Measurements from ENCODE around the gene XDH.

The XDH gene

DNA sequence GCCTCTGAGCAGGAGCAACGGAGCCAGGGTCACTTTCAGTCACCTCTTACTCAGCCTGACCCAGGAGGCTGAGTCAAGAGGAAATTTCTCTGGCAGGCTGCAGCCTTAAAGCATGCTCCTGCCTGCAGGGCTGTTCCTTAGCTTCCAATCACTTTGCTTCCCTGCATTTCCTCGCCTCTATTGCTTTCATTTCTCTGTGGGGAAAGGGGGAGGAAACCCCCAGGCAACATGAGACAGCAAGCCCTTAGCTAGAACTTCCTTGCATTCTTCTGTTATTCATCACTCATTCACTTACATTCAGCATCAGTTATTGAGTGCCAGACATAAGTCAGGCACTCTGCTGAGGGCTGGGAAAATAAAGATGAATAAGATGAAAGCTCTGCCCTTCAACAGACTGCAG is 13.0 kb downstream of the XDH start:
- DNase-seq: no peak

DNA sequence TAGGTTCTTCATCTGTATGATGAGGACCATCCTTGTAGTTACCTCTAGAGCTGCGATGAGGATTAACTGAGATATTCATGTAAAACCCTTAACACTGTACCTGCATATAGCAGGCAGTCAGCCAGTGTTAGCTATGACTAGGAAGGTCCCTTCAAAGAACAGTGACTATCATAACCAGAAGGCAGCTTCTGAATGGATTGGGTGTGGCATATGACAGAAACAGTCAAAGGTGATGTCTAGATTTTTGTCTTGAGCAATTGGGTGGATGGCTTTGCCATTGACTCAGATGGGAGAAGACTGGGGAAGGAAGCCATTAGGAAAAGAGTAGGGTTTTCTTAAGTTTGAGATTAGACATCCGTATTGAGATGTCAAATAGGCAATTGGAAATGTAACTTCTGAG is 15.7 kb downstream of the XDH start:
- DNase-seq: no peak

DNA sequence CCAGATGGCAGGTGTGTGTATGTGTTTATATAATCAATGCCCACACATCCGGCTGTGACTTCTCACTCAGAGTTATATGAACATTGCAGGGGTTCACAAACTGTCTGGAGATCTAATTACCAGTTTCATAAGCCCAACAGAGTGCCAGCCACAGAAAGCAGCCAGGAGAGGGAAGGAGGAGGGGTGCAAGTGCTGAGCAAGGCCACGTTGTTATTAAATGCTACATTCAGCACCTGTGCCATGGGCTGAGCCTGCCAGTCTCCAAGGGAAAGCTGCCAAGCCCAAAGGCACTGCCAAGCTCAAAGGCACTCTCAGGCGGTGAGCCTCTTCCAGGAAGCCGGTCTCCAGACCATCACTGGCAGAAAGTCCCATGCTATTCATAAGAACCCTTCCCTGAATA is 17.4 kb downstream of the XDH start:
- DNase-seq: no peak

DNA sequence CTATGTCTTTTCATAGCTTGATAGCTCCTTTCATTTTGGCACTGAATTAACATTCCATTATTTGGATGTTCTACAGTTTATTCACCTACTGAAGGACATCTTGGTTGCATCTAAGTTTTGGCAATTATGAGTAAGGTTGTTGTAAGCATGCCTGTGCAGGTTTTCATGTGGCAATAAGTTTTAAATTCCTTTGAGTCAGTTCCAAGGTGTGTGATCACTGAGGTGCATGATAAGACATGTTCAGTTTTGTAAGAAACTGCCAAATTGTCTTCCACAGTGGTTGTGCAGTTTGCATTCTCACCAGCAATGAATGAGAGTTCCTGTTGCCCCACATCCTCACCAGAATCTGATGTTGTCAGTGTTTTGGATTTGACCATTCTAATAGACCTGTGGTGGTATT is 24.2 kb downstream of the XDH start:
- no peak for DNase-seq

DNA sequence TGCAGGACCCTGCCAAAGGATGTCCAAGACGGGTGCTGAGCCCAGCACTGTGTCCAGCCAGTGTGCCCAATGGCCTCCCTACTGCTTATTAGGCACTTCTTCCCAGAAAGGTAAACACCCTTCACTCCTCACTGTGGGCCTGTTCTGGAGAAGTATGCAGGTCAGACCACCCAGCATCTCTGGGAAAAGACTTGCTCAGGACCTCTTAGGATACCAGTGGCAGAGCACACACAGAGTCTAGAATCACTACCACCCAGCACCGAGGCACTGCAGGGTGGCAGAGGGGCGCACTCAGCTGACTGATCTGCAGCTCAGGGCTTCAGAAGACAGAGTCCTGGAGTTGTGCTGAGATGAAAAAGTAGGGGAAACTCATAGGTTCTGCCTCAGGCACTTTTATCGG is 25.8 kb downstream of the XDH start:
- DNase-seq: no peak

DNA sequence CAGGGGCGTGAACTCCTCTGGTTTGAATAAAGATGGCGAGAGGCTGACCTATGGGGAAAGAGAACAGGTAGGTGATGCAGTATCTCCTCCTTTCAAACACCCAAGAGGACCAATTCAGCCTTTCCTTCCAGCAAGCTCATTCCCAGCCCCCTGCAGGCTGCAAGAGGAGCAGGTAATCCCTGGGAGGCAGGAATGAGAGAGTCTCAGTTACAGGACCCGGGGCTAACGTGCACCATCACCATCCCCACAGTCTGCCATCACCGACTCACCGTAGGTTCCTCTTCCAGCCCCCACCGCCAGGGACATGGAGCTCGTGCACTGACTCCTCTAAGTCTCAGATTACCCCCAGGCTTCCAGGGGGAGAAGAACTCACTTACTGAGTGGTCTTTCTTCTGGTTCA is 26.7 kb downstream of the XDH start:
- DNase-seq: no peak

DNA sequence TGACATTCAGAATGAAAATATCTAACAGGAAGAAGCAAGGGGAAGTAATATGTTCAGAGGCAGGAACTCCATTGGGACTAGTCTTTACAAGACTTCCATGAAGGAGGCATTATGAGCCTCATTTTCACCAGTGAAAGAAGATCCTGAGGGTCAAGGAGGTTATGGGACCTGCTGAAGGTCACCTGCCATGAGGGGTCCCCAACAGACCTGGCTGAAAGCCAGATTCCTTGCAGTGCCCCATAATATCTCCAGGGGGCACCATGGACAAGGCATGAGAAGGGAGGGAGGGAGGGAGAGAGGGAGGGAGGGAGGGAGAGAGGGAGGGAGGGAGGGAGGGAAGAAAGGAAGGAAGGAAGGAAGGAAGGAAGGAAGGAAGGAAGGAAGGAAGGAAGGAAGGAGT is 27.9 kb downstream of the XDH start:
- no peak for DNase-seq

DNA sequence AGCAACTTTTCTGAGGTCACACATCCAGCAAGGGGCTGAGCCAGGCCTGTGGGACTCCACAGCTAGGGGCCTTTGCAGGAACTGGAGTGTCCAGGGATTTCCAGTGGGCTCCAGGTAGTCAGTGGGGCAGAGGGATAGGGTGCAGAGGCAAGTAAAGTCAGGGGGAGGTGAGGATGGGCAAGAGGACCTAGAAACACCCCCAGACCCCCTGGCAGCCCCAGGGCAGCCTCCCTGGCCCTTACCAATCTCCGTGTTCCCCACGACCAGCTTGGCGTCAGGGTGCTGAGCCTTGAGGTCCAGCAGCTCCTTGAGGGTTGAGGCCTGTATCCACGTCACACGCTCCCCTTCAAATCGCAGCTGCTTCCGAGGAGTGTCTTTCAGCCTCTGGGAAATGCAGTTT is 28.4 kb downstream of the XDH start:
- DNase-seq: no peak

DNA sequence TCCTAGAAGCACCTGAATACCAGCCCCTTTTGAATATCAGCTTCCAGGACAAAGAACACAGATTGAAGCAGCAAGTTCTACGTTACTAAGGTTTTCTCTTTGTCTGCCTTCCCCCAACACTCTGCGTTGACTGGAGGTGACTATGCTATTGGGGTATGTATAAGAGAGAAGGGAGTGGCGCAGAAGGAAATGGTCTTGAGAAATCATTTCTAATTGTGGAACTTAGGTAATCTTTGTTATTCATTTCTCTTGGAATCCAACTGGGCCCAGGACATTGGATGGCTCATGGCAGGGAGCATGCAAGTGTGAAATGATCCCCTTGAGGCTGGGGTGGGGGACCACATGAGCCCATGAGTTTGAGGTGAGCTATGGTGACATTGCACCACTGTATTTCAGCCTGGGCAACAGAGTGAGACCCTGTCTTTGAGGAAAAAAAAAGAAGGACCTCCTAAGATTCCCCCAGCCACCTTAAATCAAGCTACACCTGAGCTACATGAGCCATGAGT is 29.7 kb downstream of the XDH start:
- peak; percentile 11 for DNase-seq

DNA sequence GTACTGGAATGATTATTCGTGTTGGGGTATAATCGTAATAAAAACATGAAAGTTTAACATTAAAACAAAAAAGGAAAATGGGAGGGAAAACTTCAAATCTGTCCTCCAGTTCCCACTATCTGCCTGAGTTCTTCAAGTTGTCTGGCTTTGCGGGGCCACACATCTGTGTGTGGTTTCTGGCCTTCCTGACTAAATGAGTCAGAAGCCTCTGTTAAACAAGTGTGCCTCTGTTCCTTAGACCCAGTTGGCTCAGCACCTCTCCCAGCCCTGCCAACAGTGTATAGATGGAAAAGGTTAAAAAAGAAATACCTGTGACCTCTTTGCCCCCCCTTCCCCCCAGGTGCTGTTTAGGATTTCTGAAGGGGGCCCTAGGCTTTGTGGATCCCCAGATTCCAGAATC is 30.2 kb downstream of the XDH start:
- peak; percentile 46 for DNase-seq

DNA sequence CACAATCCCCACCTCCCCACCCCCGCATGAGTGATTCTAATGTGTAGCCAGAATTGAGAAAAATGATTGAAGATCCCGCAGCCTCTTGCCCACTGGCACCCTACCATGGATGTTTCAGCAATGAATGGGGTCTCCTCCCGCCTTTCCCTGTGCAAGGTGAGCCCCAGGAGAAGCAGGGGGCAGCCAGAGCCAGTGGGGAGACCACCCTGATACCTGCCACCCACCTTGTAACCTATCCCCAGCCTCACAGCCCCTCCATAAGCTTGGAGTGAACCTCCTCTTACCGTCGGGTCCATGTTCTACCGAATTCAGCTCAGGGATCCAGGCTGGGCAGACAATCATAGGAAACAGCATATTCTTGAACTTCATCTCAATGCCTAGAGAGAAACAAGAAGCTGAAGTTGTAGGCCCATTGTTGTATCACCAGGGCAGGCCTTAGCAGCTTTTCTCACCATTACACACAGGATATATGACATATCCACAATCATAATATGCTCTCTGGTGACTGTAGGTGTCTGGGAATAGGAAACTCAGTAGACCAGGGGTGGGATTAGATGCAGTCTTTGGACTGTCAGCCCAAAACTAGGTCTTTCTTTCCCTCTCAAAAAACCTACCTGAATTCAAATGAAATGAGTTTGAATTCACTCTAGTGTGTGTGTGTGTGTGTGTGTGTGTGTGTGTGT is 30.9 kb downstream of the XDH start:
- DNase-seq: no peak

DNA sequence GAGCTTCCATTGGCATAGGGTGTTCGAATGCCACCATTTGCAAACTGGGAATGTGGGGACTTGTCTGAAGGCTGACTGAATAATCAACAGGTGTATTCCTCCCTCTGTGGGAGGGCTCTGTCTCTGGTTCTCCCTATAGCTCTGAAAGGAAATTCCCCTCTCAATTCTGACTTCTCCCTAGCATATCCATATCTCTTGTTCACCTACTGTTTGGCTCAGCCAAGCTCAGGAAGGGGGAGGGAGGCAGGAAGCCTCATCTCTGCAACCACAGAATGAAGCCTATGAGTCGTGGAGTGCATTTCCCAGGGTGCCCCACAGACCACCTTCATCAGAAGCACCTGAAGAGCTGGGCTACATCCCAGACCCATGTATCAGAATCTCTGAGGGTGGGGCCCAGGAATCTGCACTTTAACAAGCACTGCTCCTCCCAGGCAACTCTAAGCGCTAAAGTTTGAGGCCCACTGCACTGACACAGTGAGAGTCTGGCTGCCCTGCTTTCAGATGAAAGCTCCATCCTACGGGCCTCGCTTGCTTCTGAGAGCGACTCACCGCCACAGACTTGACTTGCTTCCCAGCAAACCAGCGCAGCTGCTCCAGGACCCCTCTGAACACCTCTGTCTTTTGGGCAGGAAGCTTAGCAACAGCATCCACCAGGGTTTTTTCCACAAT is 32.0 kb downstream of the XDH start:
- no peak for DNase-seq

DNA sequence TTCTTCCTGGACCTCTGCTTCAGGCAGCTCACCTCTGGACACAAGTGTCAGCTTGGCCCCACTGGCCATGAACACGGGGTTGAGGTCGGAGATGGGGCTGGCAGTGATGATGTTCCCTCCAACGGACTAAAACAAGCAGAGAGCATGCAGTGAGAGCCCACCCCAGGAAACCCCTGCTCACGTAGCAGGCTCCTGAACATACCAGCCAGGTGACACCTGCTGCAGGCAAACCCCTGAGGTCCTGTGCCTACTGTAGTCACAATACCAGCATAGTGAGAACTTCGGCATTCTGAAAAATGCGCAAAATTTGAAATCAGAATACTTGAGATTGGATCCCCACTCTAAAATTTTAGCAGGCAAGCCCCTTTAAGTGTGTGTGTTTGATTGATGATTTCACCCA is 32.9 kb downstream of the XDH start:
- no peak for DNase-seq

DNA sequence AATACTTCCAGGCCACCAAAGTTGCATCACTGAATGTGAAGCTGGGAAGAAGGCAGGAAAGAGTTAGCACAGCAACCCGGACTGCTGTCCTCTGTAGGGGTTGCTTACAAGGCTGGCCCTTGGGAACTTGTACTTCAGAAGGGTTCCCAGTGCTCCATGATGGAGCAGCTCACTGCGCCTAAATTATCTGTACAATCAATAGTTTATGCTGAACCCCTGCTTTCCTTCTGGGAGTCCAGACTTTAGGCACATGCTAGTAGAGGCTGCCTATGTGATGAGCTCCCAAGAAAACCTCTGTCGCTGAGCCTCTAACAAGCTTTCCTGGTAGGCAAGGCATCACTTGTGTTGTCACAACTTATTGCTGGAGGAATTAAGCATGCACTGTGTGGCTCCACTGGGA is 34.3 kb downstream of the XDH start:
- no peak for DNase-seq

DNA sequence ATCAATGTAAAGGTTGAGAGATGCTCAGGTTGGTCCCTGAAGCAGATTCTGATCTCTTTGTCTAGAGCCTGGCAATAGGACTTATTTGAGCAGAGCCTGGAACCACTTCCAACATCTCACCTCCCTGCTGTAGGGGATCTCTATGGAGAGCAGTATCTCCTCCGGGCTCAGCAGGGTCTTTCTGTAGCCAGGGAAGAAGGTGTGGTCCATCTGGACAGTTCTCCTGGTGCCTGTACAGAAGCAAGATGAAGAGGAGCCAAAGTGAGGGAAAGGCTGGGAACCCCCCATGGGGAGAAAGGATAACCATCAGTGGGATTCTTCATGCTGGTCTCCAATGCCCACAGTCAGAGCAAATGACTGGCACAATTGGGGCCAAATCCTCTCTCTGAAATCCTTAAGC is 34.8 kb downstream of the XDH start:
- no peak for DNase-seq

DNA sequence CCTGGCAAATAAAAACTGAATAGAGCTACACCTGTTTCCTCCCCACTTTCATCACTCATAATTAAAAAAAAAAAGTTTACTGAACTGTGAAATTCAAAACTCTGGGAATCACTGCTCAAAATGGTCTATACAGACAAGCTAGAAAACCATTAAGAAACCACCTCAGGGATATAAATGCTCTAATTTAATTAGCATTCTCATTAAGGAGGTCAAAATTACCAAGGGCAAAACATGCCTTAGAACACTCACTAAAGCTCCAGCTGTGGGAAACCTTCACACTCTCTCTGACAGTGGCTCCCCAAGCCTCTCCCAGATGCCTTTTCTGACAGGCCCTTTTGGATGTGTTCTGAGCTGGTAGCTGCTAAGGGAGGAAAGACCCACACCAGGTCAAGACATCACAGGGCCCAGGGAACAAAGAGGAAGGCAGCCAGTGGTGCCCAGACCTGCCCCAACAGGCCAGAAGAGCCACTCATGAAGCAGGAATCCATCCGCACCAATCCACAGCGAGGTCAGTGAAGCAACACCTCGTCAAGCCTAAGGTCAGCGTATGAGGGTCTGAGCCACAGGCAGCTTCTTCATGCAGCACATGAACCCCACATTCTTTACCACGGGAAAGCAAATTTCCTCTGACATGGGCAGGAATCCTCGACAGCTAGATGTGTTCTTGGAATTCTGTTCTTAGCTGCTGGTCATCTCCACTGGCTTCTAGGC is 35.6 kb downstream of the XDH start:
- DNase-seq: no peak

DNA sequence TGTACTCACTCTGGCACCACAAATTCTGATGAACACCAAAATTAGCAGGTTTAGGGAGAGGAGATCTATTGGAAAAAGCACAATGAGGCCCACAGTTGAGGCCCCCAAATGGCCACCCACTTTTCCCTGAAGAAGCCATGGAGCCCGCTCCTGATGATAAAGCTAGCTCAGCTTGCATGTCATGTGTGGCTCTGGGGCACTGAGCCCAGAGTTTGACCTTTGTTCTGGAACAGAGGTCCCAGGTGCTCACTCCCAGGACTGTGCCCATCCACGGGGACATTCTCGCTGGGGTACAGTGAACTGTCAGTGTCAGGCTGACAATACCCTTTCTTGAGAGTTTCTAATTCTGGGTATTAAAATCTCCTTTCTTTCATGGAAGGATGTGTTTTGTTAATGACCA is 36.2 kb downstream of the XDH start:
- no peak for DNase-seq

DNA sequence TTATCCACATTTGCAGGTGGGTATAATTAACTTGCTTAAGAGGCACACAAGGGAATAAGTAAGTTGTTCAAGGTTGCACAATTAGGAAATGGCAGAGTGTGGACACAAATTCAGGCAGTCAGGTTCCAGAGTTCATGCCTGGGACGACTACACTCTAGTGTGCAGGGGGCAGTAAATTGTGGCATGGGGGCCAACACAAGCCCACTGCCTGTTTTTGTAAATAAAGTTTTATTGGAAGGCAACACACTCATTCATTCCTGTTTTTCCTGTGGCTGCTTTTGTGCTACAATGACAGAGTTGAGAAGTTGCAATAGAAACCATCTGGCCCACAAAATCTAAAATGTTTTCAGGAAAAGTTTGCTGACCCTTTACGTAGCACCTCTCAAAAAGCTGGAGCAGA is 41.4 kb downstream of the XDH start:
- DNase-seq: no peak

DNA sequence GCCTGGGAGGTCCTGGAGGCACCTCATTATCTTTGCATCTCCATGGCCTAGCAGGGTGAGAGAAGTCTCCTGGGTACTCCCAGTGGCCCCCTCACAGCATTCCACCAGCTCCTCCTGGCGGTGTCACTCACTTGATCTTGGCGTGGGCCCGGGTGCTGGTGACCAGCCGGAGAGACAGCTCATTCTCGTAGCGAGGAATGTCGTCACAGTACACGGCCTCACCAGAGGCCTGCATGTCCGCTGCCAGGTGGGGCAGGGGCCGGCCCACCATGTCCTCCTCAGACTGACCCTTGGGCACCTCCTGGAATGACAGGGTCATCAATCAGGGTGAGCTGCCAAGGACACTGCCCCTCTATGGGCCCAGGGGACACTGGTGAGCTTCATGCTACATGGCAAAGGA is 42.4 kb downstream of the XDH start:
- no peak for DNase-seq

DNA sequence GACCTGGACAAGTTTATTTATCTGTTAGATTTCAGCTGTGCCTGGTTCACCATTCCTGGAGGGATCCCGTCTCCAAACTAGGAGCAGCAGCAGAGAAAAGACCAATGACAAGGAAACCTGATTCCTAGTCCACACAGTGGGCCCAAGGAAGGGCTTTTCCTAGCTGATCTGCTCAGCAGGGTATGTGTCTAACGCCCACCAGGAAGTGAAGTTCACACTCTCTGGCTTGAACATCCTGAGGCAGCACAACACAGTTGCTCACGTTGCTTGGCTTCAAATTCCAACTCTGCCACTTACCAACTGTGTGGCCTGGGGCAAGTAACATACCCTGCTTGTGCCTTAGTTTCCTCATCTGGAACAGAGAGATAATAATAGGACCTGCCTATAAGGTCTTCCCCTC is 42.9 kb downstream of the XDH start:
- DNase-seq: no peak

DNA sequence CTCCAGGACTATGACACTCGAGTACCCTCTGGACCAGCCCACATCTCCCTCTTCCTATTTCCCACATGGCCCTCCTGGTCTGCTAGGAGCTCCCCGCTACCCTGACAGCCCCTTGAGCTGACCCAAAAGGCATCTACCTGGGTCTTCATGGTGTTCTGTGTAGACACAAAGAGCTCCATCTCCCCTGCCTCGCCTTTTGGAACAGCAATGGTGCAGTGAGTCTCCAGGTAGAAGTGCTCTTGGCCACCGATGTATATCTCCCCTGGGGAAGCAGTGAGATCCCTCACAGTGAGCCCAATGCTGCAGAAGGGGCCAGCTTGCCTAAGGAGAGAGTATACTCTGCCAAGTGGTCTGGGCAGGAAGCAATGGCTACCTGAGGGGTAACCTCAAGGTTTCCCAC is 47.8 kb downstream of the XDH start:
- no peak for DNase-seq

DNA sequence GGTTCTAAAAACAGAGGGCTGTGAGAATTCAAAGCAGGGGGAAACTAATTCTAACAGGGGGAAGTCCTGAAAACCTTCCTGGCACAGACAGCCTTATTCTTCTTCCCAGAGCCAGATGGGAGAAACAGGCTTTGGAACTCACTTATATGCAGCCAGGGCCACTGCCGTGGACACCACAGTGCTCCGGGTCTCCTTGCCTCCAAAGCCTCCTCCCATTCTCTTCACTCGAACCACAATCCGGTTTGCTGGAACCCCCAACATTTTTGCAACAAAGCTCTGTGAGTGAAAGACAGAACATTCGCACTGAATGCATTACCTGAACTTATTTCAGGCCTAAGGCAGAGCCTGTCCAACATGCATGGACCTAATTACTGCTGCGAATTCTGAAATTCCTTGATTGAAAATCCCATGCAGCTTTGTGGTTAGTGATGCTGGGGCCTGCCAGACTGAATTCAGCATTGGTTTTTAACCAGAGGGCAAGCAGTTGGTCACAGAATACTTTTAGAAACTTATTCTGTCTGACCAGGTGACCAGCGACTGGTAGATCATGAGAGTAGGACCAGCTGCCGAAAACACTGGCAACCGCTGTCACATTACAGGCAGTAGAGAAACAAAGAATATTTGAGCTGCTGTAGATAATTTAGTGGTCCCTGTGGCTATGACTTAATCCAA is 48.6 kb downstream of the XDH start:
- DNase-seq: no peak

DNA sequence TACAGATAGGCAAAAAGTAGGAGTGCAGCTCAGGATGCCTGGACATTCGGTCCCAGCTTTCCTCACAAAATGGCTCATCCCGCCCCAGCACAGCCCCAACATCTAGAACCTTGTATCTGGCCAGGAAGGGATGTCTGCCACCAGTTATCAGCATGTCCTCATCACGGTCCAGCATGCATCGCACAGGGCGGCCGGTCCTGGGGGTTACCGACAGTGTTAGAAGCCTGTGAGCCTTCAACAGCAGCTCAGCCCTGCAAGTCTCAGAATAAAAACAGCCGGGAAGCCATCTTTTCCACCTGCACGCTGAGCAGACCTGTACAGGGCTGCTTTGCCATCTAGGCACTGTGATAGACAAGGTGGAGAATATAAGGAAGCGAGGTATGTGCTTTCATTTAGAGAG is 49.2 kb downstream of the XDH start:
- DNase-seq: no peak

Measured in MV-4-11 (cell line).